Caco-2 (cell line): ENCODE data around the gene NOX3. TPM values are rescaled to one million over a fixed set of nuclear protein-coding genes. Genes with fewer than 3 reads are reported as not detected.

Experiments
- BruUV-seq: library from RNA; stranded (reverse); fragments of 400-500 nt; replicated peaks from 2 replicates; lab custom pipeline; 2021; lab: Mats Ljungman, UMichigan
- CTCF ChIA-PET: fragments of 300-600 bp; sonication (Branson Sonifier 250); formaldehyde crosslinking; loops from one replicate; lab custom pipeline; 2022; ENCODE audit warnings: antibody characterized with exemption; lab: Charles Lee
- POLR2A ChIA-PET: fragments of 300-600 bp; sonication (Branson Sonifier 250); formaldehyde crosslinking; loops from one replicate; lab custom pipeline; 2022; ENCODE audit warnings: antibody characterized with exemption; lab: Charles Lee
- DNase-seq, 2 experiments: peaks; one replicate each; pipeline versions ENCODE4 v3.0.0 to v3.0.0-alpha.2; 2020 to 2022
- H3K27me3 ChIP-seq: replicated peaks from 2 replicates; pipeline ENCODE4 v1.6.0; 2011; ENCODE audit warnings: low read length; ENCODE audit not compliant: control insufficient read depth, insufficient read depth
- H3K36me3 ChIP-seq: 2 replicates; pipeline ENCODE4 v1.5.1; 2011; ENCODE audit warnings: low read length; ENCODE audit not compliant: control insufficient read depth, insufficient read depth
- H3K4me1 ChIP-seq: fragments of 250-450 bp; sonication (Bioruptor Pico); 2 replicates; pipeline ENCODE4 v1.5.1; 2020; ENCODE audit warnings: mild to moderate bottlenecking
- H3K4me3 ChIP-seq: 2 replicates; pipeline ENCODE4 v1.5.1; 2011; ENCODE audit warnings: low read depth, mild to moderate bottlenecking, control low read depth, low read length
- H3K9me3 ChIP-seq: fragments of 250-450 bp; sonication (Bioruptor Pico); 2 replicates; pipeline ENCODE4 v1.5.1; 2020; ENCODE audit warnings: mild to moderate bottlenecking, moderate library complexity
- H3K27ac Mint-ChIP-seq: one replicate; pipeline ENCODE4 v1.8.0; 2022; ENCODE audit warnings: mixed read lengths; ENCODE audit not compliant: unreplicated experiment
- H3K27me3 Mint-ChIP-seq: one replicate; pipeline ENCODE4 v1.8.0; 2022; ENCODE audit warnings: mixed read lengths; ENCODE audit not compliant: insufficient read depth, unreplicated experiment
- H3K36me3 Mint-ChIP-seq: one replicate; pipeline ENCODE4 v1.8.0; 2022; ENCODE audit warnings: mild to moderate bottlenecking, mixed read lengths; ENCODE audit not compliant: insufficient read depth, unreplicated experiment
- H3K4me1 Mint-ChIP-seq: one replicate; pipeline ENCODE4 v1.8.0; 2022; ENCODE audit warnings: low read depth, mixed read lengths; ENCODE audit not compliant: unreplicated experiment
- H3K4me3 Mint-ChIP-seq: one replicate; pipeline ENCODE4 v1.8.0; 2022; ENCODE audit warnings: mild to moderate bottlenecking, moderate library complexity, mixed read lengths; ENCODE audit not compliant: unreplicated experiment
- H3K9me3 Mint-ChIP-seq: one replicate; pipeline ENCODE4 v1.8.0; 2022; ENCODE audit warnings: mixed read lengths; ENCODE audit not compliant: unreplicated experiment
- intact Hi-C: fragments of 100-400 bp; cut with micrococcal nuclease; formaldehyde crosslinking; loops from one replicate; pipeline ENCODE4 v1.10.0; 2022; ENCODE audit not compliant: unreplicated experiment
- total RNA-seq: library from RNA; stranded (reverse); gene quantifications from 2 replicates; pipeline ENCODE4 v1.2.3, GENCODE V29; 2022
- TF ChIP-seq, protein P1 (sequence below), 2 experiments: fragments of 200-600 bp in 1 of 2; IDR thresholded peaks; 1 replicate in 1 of 2; 2 replicates in 1 of 2; pipeline versions ENCODE4 v1.5.1 to v1.8.0; 2011 to 2022; ENCODE audit warnings: antibody characterized with exemption in 1 of 2, control low read depth in 1 of 2, inconsistent platforms in 1 of 2, low read depth in 1 of 2, low read length in 1 of 2, mild to moderate bottlenecking in 1 of 2, moderate library complexity in 1 of 2; ENCODE audit not compliant: insufficient read depth in 1 of 2, severe bottlenecking in 1 of 2, unreplicated experiment in 1 of 2

Gene NOX3
- total RNA-seq, 1 experiment from 2014 or later = not detected

DNA sequence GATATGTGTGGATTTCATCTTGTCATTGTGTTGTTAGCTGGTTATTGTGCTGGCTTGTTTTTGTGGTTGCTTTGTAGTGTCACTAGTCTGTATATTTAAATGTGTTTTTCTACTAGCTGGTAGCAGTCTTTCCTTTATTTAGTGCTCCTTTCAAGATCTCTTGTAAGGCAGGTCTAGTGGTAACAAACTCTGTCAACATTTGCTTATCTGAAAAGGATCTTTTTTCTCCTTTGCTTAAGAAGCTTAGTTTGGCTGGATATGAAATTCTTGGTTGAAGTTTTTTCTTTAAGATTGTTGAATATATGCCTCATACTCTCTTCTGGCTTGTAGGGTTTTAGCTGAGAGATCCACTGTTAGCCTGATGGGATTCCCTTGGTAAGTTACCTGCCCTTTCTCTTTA lies 108.7 kb downstream of the NOX3 start:
- no TSS peak for BruUV-seq
- H3K36me3 ChIP-seq = no peaks in the 10 kb centered on the region
- H3K36me3 Mint-ChIP-seq = no peaks in the 10 kb centered on the region
- no peak overlapping the region for H3K27ac Mint-ChIP-seq
- H3K4me1 ChIP-seq = no peaks in the 10 kb centered on the region
- peaks cover 57% of the 10 kb centered on the region for H3K9me3 Mint-ChIP-seq
- no peaks in the 10 kb centered on the region for H3K4me1 Mint-ChIP-seq
- H3K4me3 Mint-ChIP-seq = no peak overlapping the region
- CTCF ChIA-PET = no interaction called here
- POLR2A ChIA-PET = no interaction called here
- no peaks in the 10 kb centered on the region for H3K27me3 ChIP-seq
- TF ChIP-seq, protein P1, sequence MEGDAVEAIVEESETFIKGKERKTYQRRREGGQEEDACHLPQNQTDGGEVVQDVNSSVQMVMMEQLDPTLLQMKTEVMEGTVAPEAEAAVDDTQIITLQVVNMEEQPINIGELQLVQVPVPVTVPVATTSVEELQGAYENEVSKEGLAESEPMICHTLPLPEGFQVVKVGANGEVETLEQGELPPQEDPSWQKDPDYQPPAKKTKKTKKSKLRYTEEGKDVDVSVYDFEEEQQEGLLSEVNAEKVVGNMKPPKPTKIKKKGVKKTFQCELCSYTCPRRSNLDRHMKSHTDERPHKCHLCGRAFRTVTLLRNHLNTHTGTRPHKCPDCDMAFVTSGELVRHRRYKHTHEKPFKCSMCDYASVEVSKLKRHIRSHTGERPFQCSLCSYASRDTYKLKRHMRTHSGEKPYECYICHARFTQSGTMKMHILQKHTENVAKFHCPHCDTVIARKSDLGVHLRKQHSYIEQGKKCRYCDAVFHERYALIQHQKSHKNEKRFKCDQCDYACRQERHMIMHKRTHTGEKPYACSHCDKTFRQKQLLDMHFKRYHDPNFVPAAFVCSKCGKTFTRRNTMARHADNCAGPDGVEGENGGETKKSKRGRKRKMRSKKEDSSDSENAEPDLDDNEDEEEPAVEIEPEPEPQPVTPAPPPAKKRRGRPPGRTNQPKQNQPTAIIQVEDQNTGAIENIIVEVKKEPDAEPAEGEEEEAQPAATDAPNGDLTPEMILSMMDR (IDR thresholded peaks at IDR 0.05; ENCODE audit: insufficient read depth in 1 of 2, low read depth in 1 of 2, low read length in 1 of 2, severe bottlenecking in 1 of 2, unreplicated experiment in 1 of 2) = no peak
- DNase-seq = no peak
- intact Hi-C loops = no loop called here
- no peaks in the 10 kb centered on the region for H3K27me3 Mint-ChIP-seq
- no peak overlapping the region for H3K4me3 ChIP-seq
- peaks cover 14% of the 10 kb centered on the region for H3K9me3 ChIP-seq

Other genes with a start within 250 kb of the NOX3 start
- gene CLDN20, start 191.8 kb downstream of the NOX3 start, total RNA-seq = not detected in 2 replicates
- gene TFB1M, start 141.4 kb downstream of the NOX3 start, total RNA-seq = 35.7 and 38.4 TPM in 2 replicates